NCI-H2227 (cell line): ENCODE data around the gene RPUSD3.

Experiments
- DNase-seq: peaks from one replicate; lab custom pipeline; 2025; ENCODE audit not compliant: unreplicated experiment; lab: John Stamatoyannopoulos, UW

Gene RPUSD3

GRCh38 chr3:9806688-9807589, 36.9 kb downstream of the RPUSD3 start:
- peak; percentile 81 for DNase-seq

GRCh38 chr3:9806137-9806536, 37.7 kb downstream of the RPUSD3 start:
- DNase-seq = no peak

GRCh38 chr3:9804996-9805395, 38.8 kb downstream of the RPUSD3 start:
- no peak for DNase-seq

- no peak for DNase-seq
Observed at GRCh38 chr3:9803494-9803893, 40.3 kb downstream of the RPUSD3 start.

DNA sequence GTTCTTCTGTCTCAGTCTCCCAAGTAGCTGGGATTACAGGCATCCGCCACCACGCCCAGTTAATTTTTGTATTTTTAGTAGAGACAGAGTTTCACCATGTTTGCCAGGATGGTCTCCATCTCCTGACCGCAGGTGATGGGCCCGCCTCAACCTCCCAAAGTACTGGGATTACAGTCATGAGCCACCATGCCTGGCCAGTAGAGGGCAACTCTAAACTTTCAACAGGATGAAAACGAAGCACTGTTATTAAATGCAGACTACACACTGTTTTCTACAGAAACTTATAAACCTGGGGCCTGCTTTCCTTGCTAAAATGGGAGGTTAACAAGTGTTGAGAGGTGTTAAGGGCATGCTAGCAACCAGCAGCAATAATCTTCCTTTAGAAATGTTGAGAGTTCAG, 43.3 kb downstream of the RPUSD3 start:
- no peak for DNase-seq

- DNase-seq = no peak
Observed at GRCh38 chr3:9797196-9797945, 46.4 kb downstream of the RPUSD3 start.

- no peak for DNase-seq
Observed at GRCh38 chr3:9795207-9795606, 48.6 kb downstream of the RPUSD3 start.

GRCh38 chr3:9794400-9794799, 49.4 kb downstream of the RPUSD3 start:
- DNase-seq = no peak

- DNase-seq = peak; percentile 35
Observed at GRCh38 chr3:9793161-9793781, 50.5 kb downstream of the RPUSD3 start.

- DNase-seq = peak; percentile 93
Observed at GRCh38 chr3:9792405-9793160, 51.2 kb downstream of the RPUSD3 start, which contains the start of the genes ARPC4 and TADA3. ARPC4 (plus strand) TSS chr3:9793082; CDS start chr3:9793122, 40 bp downstream. TADA3 (minus strand) TSS chr3:9792473; CDS start chr3:9791466, 1,007 bp downstream.

DNA sequence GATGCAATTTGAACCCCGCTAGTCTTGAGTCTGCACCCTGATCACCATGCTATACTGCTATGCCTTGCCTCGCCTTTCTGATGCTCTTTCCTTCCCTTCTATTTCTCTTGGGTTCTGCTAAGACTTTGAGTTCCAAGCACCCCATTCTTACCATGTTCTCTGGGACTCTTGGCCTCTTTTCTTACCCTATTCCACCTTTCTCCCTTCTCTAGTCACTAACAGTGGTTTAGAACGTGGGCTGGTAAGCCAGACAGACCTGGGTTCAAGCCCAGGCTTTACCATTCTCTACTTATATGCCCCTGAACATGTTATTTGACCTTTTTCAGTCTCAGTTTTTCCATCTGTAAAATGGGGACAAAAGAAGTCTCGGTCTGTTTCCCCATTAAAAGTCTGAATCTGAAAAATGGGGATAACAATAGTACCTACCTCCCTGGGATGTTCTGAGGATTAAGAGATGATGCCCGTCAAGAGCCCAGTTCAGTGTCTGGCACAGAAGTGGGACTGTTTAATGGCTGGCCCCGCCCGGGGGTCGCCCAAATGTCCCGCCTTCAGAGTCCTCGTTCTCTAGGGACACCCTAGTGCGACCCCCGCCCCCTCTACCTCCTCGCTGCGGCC, 51.9 kb downstream of the RPUSD3 start:
- DNase-seq = no peak

DNA sequence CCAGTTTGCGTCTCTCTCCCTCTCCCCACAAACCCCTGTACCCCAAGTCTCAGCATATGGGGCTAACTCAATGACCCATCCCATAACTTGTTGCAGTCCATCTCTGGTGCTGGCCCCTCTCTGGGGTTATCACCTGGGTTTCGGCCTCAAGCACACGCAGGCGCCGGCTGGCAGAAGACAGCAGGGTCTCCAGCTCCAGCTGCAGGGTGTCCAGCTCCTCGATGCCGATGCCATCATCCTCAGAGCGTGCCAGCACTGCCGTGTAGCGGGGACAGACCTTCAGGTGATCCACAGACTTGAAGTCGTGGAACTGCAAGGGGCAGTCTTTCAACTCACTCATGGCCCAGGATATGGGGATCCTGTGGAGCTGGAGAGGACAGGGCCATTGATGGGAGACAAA, 52.7 kb downstream of the RPUSD3 start:
- no peak for DNase-seq
